Measurements from ENCODE around the gene KRT78. TPM values are rescaled to one million over a fixed set of nuclear protein-coding genes. Genes with fewer than 3 reads are reported as not detected.

Gene KRT78
- total and polyA plus RNA-seq, 9 of the 15 experiments (the other 6 are each of a cell fraction or from before 2014, with no cell fraction given) = not detected

DNA sequence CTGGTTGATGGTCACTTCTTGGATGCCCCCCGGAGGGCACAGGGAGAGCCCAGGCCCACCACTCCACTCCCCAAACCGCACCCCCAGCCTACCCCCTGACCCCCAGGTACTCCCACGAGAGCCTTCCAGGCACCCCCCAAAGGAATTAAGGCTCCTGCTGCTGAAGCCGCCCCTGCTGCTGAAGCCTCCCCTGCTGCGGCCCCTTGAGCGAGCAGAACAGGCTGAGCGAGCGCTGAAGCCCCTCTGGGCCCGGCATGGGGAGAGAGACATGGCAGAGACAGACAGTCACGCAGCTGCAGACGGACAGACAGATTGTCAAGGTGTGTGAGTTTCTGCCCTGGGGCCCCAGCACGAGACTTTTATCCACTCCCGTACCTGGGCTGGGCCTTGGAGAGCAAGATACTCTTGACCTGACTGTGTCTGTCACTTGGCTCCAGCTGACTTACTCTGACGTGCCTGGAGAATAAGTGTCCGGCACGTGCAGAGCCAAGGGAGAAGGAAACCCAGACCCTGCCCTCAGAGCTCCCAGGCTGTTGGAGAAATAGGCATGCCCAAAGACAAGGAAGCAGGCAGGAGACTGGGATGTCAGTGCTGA lies at the start of gene KRT78 (continued):
- TF ChIP-seq MXD1 (CRISPR knock-in tag; IDR thresholded peaks at IDR 0.05; ENCODE audit: borderline replicate concordance, poor library complexity, severe bottlenecking) = no peak
- TF ChIP-seq, protein P1, sequence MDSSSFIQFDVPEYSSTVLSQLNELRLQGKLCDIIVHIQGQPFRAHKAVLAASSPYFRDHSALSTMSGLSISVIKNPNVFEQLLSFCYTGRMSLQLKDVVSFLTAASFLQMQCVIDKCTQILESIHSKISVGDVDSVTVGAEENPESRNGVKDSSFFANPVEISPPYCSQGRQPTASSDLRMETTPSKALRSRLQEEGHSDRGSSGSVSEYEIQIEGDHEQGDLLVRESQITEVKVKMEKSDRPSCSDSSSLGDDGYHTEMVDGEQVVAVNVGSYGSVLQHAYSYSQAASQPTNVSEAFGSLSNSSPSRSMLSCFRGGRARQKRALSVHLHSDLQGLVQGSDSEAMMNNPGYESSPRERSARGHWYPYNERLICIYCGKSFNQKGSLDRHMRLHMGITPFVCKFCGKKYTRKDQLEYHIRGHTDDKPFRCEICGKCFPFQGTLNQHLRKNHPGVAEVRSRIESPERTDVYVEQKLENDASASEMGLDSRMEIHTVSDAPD (CRISPR knock-in tag; IDR thresholded peaks at IDR 0.05) = no peak

DNA sequence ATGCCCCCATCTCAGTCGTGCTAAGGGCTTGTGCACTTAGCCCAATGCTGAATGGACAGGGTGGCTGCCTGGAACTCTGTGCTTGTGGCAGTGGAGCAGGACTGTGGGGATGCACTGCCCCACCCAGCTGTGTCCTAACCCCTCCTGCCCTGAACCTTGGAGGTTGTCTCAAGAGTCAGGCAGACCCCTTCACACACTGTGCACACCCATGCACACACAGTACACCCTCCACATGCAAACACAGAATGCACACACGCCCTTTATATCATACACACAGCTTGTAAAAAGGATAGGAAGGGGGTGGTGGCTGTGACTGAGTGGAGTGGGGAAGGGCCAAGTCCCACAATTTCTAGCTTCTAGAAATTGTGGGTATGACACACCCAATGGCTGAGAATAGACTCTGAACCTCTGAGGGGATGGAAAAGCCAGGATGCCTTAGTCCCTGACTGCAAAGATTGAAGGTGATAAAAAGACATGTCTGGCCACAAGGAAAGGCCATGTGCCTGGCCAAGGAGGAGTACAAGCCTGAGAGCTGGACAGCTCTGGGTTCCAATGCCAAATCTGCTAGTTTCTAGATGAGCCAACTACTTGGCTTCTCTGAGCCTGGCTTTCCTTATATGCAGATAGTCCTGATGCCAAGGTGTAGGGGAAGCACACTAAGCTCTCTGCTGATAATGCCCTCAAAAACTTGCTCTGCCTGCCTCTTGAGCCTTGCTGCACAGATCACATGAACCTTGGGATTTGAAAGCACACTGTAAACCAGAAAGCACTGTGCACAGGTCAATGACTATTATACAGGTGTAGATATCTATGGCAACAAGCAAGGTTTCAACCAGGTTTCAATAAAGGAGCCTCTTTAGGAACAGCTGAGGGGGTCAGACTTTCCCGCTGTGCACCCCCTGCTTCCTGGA lies 47.7 kb upstream of the KRT78 start:
- WGBS (ENCODE audit: insufficient coverage, low coverage, missing lambda C conversion rate) = 59% methylated on average over 3 of the region's 3 CpGs
- no TSS peak for BruUV-seq (replicated peaks)
- ATAC-seq (peak; percentile 70), FAIRE-seq (no peak), DNase-seq (ENCODE audit: extremely low read depth in 1 of 4, low spot score in 3 of 4) (no peak)
- peaks cover 9% of the 10 kb centered on the region; the same call in 2 of the 3 replicates for H3K79me2 ChIP-seq (ENCODE audit: control insufficient read depth, insufficient read depth, low read length)
- H4K20me1 ChIP-seq (replicated peaks; ENCODE audit: control insufficient read depth, insufficient read depth, low read length) = peaks cover 6% of the 10 kb centered on the region; the same call in 1 of the 2 replicates
- ChIA-PET POLR2A (interaction anchor here (0.6 to 3.7 kb wide), 13 partner anchors 9 to 1068 kb away, joined by 3 to 20 read pairs (median 5); partner anchors contain the start of genes EIF4B, KRT18 and KRT8), CTCF (ENCODE audit: low intra/inter-chr PET ratio) (no interaction called here)
- H3K27me3 ChIP-seq (ENCODE audit: control insufficient read depth in 2 of 2, insufficient read depth in 2 of 2, low read length in 2 of 2) = no peaks in the 10 kb centered on the region
- H2AFZ ChIP-seq (ENCODE audit: low read depth, low read length) = no peak overlapping the region
- H3K27ac ChIP-seq (ENCODE audit: extremely low read depth, low read depth, low read length) = no peak overlapping the region
- H3K36me3 ChIP-seq (ENCODE audit: control insufficient read depth, insufficient read depth, low read length) = peaks cover 48% of the 10 kb centered on the region; the same call in 2 of the 3 replicates
- H3K4me2 ChIP-seq (ENCODE audit: insufficient read depth, low read length) = no peak overlapping the region
- in situ Hi-C loops (cut with MboI) = no loop called here
- no peak overlapping the region for H3K4me3 ChIP-seq
- peaks cover 3% of the 10 kb centered on the region for H3K9me1 ChIP-seq (ENCODE audit: control insufficient read depth, insufficient read depth, low read length)
- H3K9me3 ChIP-seq (replicated peaks; ENCODE audit: control insufficient read depth, insufficient read depth, low read depth, low read length) = no peaks in the 10 kb centered on the region
- peaks cover 8 to 16% of the 10 kb centered on the region in 2 experiments for H3K4me1 ChIP-seq (replicated peaks in 1 of 2; ENCODE audit: control insufficient read depth in 2 of 2, insufficient read depth in 2 of 2, low read length in 2 of 2)
- peak overlapping the region in 1 of 2 experiments; percentile 53; a peak in 1 of 4 replicates for H3K9ac ChIP-seq (ENCODE audit: insufficient read depth in 1 of 2, low read depth in 2 of 2, low read length in 2 of 2)
- intact Hi-C loops (cut with micrococcal nuclease) = loop anchor here (2.0 kb wide), 1 partner anchor 76 kb away; no protein-coding TSS in a partner anchor
- TF ChIP-seq MYNN (IDR thresholded peaks at IDR 0.05) (peak; percentile 62), MYNN (CRISPR knock-in tag; IDR thresholded peaks at IDR 0.05) (no peak), SUPT5H (IDR thresholded peaks at IDR 0.05) (peak; percentile 68), ZNF408 (CRISPR knock-in tag; IDR thresholded peaks at IDR 0.05; ENCODE audit: low read depth) (no peak), WHSC1 (IDR thresholded peaks at IDR 0.05; ENCODE audit: low read length) (peak; percentile 19), PHB2 (IDR thresholded peaks at IDR 0.05; ENCODE audit: low read depth) (no peak), CREB3 (tag; conservative IDR thresholded peaks at IDR 0.05; ENCODE audit: low read depth) (no peak), TARDBP (IDR thresholded peaks at IDR 0.05) (0 out of 2 replicates have a peak, but pooled peaks have one; percentile 66), ZC3H4 (CRISPR knock-in tag; IDR thresholded peaks at IDR 0.05; ENCODE audit: borderline replicate concordance) (peak; percentile 40; the same call in 1 of the 2 replicates), SNAPC5 (CRISPR knock-in tag; IDR thresholded peaks at IDR 0.05) (no peak), SMARCE1 (IDR thresholded peaks at IDR 0.05) (no peak)
- TF ChIP-seq, protein P2, sequence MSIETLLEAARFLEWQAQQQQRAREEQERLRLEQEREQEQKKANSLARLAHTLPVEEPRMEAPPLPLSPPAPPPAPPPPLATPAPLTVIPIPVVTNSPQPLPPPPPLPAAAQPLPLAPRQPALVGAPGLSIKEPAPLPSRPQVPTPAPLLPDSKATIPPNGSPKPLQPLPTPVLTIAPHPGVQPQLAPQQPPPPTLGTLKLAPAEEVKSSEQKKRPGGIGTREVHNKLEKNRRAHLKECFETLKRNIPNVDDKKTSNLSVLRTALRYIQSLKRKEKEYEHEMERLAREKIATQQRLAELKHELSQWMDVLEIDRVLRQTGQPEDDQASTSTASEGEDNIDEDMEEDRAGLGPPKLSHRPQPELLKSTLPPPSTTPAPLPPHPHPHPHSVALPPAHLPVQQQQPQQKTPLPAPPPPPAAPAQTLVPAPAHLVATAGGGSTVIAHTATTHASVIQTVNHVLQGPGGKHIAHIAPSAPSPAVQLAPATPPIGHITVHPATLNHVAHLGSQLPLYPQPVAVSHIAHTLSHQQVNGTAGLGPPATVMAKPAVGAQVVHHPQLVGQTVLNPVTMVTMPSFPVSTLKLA (conservative IDR thresholded peaks at IDR 0.05) = peak in 1 of 2 experiments; percentile 11; a peak in 1 of 4 replicates

All from K562 (cell line).